HG02588 (cell line): ENCODE results near the gene TCP1.
A peak's percentile ranks its signal among the peaks of the same experiment; 100 is the strongest.
"Not testable (repeated sequence)": the region's sequence is repeated elsewhere in the genome, so short reads cannot be mapped to it uniquely, and the experiment has no call there.

ENCODE experiments used
- ATAC-seq: cut with Tn5 transposase; IDR thresholded peaks from one replicate; pipeline ENCODE4 v1.9.1; 2021; ENCODE audit warnings: mild to moderate bottlenecking, moderate library complexity; ENCODE audit not compliant: unreplicated experiment

The TCP1 gene

GRCh38 chr6:159778131-159778530, 11.3 kb downstream of the TCP1 start:
- ATAC-seq, result no peak

GRCh38 chr6:159777240-159777904, 12.0 kb downstream of the TCP1 start:
- ATAC-seq, result no peak

GRCh38 chr6:159772196-159772595, 17.2 kb downstream of the TCP1 start:
- ATAC-seq, result no peak

GRCh38 chr6:159769470-159769869, 19.9 kb downstream of the TCP1 start:
- ATAC-seq, result no peak

GRCh38 chr6:159766906-159767305, 22.5 kb downstream of the TCP1 start:
- no peak for ATAC-seq

- no peak for ATAC-seq
These were observed 26.6 kb downstream of the TCP1 start for GRCh38 chr6:159762681-159763293.

DNA sequence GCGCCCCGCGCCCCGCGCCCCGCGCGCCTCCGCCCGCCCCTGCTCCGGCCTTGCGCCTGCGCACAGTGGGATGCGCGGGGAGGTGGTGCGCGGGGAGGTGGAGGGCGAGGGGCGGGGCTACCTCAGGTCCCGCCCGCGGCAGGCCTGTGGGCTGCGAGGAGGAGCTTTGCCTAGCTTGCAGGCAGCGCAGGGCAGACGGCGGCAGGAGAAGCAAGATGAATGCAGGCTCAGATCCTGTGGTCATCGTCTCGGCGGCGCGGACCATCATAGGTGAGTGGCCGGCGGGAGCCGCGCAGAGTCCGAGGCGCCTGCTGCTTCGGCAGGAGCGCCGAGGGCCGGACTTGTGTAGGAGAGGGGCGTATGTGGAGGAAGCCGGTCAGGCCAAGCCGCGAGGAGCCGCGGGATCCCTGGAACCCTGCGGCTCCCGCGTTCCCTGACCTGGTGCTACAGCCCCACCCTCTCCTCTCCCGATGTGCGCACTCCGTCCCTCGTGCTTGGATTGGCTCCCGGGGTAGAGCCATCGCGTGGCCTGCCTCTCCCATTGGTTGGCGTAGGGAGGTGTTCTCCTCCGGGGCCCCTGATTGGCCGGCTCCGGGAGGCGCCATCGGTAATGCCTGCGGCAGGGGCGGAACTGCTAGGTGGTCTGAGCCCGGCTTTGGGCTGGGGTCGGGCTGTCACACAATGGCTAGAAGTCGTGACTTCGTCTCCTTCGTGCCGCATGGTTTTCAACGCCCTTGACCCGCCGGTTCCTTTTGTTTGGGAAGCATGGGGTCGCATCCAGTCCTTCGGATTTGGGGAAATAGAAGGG, 27.3 kb downstream of the TCP1 start, which contains the start of gene ACAT2:
ACAT2 (plus strand) TSS at position 173 of the 808 bp plus-strand sequence; CDS start at position 216, 43 bp downstream.
- ATAC-seq, result peak; percentile 98

DNA sequence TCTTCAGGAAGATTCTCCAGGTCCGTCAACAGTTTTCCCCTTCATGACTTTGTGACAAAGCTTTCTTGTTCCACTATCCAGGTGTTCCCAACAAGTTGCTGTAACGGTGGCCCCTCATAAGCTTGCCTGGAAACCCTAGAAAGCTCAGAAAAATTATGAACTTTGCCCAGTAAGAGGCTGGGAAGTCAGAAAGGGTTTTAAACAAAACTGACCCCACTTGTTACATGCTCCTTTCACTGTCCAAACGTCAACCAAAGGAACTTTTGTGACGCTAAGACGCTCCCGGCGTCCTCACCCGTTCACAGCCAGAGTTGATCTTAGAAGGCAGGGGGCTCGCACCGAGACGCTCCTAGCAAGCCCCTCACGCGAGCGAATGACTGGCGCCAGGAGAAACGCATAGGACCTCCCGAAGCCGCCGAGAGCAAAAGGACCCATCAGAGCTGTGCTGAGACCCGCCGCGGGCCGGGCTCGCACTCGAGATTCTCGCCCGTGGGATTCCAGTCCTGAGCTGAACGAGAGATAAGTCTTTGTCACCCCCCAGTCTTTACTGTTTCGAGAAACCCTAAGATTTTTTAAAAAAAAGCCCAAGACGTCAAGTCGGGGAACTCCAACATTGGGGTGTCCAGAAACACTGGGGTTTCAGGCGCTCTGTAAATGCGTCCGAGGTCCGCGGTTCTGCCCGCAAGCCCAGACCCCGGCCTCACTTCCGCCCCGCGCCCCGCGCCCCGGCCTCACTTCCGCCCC, 28.1 kb downstream of the TCP1 start:
- ATAC-seq, result peak; percentile 1

DNA sequence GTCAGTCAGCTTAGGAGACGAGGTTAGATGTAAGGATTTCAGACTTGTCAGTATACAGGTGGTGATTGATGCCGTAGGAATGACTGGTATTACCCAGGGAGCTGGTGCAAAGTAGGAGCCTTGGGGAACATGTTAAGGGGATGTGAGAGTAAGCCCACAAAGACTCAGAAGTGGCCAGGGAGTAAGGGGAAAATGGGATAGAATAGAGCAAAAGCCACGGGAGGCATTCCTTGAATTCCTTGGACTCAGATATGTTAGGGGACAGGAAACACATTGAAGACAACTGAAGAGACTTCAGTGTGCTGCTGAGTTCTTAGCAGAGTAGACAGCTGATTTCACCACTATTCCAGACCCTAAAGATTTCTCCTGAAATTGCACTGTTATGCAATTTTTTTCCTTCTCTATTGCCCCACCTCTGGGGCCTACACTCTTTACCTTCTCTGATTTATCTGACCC, 28.8 kb downstream of the TCP1 start:
- no peak for ATAC-seq

- no peak for ATAC-seq
These were observed 29.8 kb downstream of the TCP1 start for GRCh38 chr6:159759645-159760044.

- ATAC-seq, result no peak
These were observed 31.1 kb downstream of the TCP1 start for GRCh38 chr6:159758031-159759001.

DNA sequence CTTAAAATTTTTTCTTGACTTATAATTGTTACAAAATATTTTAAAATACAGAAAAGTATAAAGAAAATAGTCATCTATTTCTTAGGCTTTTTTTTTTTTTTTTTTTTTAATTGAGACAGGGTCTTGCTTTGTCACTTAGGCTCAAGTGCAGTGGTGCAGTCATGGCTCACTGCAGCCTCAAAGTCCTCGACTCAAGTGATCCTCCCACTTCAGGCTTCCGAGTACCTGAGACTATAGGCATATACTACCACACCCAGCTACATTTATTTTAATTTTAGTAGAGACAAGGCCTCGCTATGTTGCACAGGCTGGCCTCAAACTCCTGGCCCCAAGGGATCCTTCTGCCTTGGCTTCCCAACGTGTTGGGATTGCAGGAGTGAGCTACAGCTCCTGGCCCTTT, 32.9 kb downstream of the TCP1 start:
- ATAC-seq, result no peak

DNA sequence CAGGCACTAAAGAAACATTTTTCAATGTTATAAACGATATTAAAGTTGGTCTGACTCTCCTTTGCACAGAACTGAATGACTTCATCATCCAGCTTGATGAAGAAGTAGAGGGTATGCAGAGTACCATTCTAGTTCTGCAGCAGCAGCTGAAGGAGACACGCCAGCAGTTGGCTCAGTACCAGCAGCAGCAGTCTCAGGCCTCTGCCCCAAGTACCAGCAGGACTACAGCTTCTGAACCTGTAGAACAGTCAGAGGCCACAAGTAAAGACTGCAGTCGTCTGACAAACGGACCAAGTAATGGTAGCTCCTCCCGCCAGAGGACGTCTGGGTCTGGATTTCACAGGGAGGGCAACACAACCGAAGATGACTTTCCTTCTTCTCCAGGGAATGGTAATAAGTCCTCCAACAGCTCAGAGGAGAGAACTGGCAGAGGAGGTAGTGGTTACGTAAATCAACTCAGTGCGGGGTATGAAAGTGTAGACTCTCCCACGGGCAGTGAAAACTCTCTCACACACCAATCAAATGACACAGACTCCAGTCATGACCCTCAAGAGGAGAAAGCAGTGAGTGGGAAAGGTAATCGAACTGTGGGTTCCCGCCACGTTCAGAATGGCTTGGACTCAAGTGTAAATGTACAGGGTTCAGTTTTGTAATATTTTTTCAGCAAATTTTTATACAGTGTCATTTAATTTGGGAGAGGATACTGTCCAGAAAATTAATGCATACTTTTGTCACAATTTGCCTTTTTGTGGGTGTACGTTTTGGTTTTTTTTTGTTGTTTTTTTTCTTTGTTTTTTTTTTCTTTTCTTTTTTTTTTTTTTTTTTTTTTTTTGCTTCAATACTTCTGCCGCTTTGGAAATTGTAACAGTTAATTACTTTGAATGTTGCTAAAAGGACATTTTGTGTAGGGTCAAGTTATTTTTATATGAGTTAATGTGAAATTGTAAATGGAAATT, 34.2 kb downstream of the TCP1 start:
- ATAC-seq, result no peak

DNA sequence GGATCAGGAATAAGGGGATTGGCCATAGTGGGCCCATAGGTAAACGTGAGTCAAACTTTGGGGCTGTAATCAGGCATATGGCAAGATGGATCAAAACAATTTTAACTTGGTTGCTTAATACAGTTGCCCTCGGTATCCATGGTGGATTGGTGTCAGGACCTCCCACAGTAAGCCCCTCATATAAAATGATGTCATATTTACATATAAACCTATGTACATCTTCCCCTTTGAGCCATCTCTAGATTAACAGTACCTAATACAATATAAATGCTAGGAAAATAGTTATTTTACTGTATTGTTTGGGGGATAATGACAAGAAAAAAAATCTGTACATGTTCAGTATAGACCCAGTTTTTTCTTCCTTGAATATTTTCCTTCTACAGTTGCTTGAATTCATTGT, 35.0 kb downstream of the TCP1 start:
- ATAC-seq, result no peak

DNA sequence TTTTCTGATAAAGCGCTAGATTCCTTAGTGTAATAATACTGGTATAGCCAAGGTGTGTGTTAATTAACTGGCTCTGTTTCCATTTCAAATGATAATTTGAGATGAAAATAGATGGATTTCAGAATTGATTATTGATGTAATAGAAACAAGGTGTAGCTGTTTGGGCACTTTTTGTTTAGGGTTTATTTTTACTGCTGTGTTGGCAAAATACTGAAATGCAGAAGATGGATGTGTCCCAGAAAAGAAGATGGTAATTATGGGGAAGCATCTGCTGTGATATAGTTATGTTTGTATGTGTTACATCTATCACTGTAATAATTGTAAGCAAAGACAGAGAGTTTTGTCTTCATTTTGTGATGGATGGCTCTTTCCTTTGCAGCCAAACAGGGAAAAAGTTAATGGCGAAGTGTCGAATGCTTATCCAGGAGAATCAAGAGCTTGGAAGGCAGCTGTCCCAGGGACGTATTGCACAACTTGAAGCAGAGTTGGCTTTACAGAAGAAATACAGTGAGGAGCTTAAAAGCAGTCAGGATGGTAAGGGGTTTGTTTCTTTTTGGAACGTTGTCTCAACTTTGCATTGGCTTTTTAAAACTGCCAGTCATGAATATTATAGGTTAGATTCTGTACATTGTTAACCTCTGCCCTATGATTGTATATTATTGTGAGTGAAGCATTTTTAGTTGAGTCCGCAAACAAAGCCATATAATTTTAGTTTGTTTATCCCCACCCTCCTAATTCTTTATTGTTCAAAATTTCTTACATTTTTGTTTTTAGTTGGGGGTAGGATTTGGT, 36.1 kb downstream of the TCP1 start:
- no peak for ATAC-seq

GRCh38 chr6:159751448-159751847, 38.0 kb downstream of the TCP1 start:
- no peak for ATAC-seq

DNA sequence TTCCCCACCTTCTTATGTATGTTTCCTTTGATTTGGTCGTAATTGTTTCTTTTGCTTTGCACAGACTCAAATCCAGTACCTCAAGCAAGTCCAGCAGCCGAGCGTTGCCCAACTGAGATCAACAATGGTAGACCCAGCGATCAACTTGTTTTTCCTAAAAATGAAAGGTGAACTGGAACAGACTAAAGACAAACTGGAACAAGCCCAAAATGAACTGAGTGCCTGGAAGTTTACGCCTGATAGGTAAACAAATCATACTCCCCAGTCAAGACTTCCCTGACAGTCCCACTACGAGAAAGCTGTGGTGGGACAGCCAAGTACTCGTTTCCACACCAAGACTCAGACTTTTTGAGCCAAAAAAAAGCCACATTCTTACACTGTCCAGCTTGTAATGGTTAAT, 41.3 kb downstream of the TCP1 start:
- ATAC-seq, result not testable (repeated sequence)

GRCh38 chr6:159746759-159747158, 42.6 kb downstream of the TCP1 start:
- no peak for ATAC-seq
